22Rv1 (cell line): ENCODE results near the gene CCDC201.

Source experiments
- ZFX ChIP-seq: fragments of 450-650 bp; IDR thresholded peaks from 2 replicates; pipeline ENCODE4 v1.6.1; 2017; ENCODE audit warnings: antibody characterized with exemption, borderline replicate concordance
- TF ChIP-seq, protein P1 (sequence below): fragments of 450-650 bp; IDR thresholded peaks from 2 replicates; pipeline ENCODE4 v1.5.1; 2017; ENCODE audit warnings: mild to moderate bottlenecking

DNA sequence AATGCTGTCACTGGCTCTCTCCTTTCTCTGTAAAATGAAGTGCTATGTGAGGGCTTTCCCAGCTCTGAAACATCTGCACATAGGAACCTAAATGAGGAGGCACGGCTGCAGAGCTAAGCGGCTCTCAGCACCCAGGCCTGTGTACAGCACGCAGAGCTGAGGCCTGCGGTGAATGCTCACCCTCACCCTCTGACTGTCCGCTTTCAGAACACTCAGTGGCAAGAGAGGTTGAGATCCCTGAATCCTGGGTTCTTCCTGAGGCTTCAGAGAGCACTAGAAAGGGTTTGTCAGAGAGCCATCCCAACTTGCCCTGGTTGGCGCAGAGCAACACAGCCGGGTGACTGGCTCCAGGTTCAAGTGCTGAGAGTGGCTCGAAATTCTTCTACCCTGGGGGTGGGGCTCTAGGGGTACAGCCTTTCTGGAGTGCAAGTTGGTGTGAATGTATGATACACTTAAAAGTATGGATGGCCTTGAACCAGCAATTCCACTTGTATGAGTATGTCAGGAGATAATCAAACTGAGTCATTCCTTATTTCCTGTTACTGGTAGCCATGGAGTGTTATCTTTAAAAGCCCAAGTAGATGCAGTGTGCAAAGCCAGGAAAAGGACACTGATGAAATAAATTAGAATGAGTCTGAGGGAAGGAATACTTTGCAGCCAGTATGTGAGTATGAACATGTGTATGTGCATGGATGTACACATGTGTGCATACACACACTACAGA is 1.7 kb upstream of the CCDC201 start:
- TF ChIP-seq, protein P1, sequence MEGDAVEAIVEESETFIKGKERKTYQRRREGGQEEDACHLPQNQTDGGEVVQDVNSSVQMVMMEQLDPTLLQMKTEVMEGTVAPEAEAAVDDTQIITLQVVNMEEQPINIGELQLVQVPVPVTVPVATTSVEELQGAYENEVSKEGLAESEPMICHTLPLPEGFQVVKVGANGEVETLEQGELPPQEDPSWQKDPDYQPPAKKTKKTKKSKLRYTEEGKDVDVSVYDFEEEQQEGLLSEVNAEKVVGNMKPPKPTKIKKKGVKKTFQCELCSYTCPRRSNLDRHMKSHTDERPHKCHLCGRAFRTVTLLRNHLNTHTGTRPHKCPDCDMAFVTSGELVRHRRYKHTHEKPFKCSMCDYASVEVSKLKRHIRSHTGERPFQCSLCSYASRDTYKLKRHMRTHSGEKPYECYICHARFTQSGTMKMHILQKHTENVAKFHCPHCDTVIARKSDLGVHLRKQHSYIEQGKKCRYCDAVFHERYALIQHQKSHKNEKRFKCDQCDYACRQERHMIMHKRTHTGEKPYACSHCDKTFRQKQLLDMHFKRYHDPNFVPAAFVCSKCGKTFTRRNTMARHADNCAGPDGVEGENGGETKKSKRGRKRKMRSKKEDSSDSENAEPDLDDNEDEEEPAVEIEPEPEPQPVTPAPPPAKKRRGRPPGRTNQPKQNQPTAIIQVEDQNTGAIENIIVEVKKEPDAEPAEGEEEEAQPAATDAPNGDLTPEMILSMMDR: no peak
- no peak for TF ChIP-seq ZFX
